ENCODE measurements around the gene AQR.
"Not testable (repeated sequence)": the region's sequence is repeated elsewhere in the genome, so short reads cannot be mapped to it uniquely, and the experiment has no call there.

Gene AQR

DNA sequence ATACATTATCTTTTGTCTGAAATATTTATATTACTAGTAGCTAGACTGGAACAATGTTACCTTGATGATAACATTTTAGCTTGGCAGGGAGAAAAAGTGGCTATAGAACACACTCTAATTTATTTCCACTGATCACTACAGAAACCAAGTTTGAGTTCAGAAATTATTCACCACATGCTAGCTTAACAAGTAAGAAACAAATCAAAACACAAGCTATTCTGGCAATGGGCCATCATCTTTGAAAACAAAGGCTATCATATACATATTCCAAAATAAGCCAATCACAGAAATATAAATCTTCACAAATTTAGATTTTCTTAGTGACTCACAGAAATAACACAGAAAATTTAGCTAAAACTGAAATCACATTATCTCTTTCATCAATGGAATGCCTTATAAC lies 17.1 kb downstream of the AQR start:
- DNase-seq = no peak

GRCh38 chr15:34951993-34952392 lies 17.5 kb downstream of the AQR start:
- no peak for DNase-seq

DNA sequence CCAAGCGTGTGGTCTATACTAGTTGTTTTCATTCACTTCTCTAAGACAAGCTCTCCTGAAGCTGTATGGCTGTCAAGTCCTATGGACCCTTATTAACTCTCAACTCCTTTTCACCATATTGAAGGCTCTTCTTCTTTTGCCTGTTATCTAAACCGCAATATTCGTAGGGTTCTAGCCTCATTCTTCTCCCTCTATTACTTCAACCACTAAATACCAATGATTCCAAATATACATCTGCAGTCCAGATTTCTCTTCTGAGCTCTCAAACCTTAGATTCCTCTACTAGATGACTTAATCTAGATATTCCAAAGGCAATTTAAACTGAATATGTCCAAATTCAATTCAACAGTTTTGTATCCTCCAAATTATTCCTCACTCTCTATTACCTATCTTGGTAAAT lies 24.6 kb downstream of the AQR start:
- DNase-seq = no peak

GRCh38 chr15:34943711-34944110 lies 25.8 kb downstream of the AQR start:
- DNase-seq = no peak

DNA sequence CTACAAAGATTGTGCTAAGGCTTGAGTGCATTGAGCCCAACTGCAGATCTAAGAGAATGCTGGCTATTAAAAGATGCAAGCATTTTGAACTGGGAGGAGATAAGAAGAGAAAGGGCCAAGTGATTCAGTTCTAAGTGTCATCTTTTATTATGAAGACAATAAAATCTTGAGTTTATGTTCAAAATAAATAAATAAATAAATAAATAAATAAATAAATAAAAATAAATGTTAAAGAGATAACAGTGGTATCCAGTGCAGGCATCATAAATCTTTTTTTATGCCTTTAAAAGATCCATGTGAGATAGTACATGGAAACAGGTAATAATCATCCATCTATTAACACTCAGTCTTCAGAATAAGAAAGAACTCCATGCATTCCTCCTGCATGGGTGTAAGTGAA lies 26.3 kb downstream of the AQR start:
- not testable (repeated sequence) for DNase-seq

DNA sequence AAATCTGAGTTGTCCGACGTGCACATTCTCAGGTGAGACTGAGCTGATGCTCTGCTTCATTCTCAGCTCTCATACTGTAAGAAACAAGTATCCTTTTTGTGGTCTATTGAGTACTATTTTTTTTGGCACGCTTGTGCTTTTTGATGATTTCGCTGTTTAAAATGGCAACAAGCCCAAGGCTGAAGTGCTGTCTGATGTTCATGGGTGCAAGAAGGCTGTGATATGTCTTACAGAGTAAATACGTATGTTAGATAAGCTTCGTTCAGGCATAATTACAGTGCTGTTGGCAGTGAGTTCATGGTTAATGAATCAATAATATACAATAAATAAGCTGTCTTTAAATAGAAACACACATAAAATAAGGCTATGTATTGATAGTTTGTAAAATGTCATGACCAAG lies 27.2 kb downstream of the AQR start:
- DNase-seq = no peak

DNA sequence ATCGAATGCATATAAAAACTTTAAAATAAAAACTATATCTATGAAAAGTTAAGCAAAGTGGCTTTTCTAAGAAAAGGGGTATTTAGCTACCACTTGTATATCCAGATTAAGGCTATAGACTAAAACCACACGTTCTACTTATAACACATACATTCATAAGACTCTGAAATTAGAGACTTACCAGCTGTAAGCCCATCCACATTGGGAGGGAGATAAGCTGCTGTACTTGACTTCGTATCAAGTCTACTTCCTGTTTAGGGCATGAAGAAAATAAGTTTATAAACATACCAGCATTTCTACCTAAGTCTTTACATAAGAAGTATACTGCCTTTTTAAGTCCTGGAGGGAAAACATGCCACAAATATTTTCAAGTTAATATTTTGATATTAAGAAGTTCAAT lies 27.7 kb downstream of the AQR start:
- no peak for DNase-seq

GRCh38 chr15:34941185-34941698 lies 28.3 kb downstream of the AQR start:
- DNase-seq = no peak

- no peak for DNase-seq
Measured at GRCh38 chr15:34933432-34933975, 36.0 kb downstream of the AQR start.

DNA sequence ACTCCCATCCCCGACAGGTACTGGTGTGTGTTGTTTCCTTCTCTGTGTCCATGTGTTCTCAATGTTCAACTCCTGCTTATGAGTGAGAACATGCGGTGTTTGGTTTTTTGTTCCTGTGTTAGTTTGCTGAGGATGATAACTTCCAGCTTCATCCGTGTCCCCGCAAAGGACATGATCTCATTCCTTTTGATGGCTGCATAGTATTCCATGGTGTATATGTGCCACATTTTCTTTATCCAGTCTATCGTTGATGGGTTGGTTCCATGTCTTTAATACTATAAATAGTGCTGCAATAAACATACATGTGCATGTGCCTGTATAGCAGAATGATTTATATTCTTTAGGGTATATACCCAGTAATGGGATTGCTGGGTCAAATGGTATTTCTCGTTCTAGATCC lies 41.2 kb downstream of the AQR start:
- not testable (repeated sequence) for DNase-seq

DNA sequence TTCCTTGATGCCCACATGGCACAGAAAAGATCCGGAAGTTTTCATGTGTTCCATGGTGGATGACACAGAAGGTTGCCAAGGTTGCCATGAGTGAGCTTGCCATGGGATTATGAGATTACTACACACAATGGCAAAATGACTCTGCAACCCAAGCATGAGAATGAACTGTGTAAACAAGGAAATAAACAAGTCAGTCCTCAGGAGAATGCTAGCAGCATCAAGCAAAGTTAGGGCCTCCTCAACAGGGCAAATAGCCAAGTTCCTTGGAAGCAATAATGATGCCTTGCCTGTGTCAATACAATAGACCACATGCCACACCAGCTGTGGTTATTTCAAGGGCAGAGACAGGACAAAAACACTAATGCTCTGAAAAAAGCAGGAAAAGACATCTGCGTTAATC lies 41.8 kb downstream of the AQR start:
- DNase-seq = no peak

DNA sequence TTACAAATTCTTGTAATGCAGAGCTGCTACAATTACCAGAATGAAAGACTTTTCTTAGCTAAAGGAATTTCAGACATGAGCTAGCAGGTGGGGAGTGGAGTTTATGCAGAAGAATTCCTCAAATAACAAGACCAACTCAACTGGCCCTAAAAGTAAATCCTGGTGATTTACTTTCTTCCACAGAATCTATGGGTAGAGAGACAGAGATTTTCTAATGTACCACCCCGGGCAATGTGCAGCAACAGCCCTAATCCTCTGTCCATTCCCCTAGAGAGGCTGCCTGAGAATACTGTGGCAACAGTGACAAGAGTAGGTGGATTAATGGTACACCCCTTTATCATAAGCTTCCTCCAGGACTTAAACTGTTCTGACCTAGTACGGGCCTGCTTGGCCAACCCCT lies 55.2 kb downstream of the AQR start:
- no peak for DNase-seq

DNA sequence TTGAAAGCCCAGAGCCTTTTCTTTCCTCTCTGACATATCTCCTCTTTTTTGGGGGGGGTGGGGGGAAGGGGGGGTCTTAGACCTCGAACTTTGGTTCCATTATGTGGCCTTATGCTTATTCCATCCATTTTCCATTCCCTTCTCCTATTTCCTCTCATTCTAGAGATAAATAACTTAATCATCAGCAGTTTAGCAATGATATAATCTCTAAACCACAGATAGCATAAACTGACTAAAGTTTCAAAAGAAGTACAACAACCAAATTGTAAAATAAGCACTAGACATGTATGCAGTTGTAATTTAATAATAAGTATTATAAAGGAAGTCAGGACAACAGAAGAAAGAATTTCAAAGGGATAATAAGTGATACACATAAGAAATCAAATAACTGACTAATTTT lies 64.5 kb downstream of the AQR start:
- no peak for DNase-seq

DNA sequence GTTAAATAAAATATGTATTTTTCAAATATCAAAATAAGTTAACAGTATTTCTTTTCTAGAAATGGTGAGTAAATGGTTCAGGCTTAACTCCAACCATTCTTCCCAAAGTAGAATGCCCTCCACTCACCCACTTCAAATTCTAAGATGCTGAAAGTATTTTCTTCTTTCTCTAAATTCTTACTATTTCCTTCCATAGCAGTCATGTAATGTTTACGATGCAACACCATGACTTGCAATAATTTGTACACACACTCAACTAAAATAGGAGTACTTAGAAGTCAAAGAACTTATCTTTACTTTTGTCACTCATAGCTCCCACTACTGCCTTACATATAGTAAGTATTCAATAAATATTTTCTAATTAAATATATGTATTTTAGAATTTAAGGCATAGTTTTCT lies 65.0 kb downstream of the AQR start:
- no peak for DNase-seq

GRCh38 chr15:34900748-34901147 lies 68.8 kb downstream of the AQR start:
- DNase-seq = no peak

DNA sequence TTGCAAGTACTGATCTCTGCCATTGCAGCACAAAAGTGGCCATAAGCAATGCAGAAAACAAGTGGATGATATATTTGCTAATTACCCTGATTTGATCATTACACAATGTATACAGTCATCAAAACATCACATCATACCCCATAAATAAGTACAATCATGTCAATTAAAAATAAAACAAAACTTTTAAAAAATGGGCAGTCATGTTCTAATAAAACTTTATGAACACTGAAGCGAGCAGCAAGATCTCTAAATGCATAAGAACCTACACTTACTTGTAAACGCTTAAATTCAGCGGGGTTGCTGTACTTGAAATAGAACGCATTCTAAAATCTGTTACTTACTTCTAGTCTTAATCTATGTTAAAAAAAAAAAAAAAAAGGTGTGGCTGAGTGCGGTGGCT lies 73.4 kb downstream of the AQR start:
- DNase-seq = no peak

- DNase-seq = no peak
Measured at GRCh38 chr15:34893967-34894366, 75.6 kb downstream of the AQR start.

GRCh38 chr15:34892963-34893591 lies 76.5 kb downstream of the AQR start:
- no peak for DNase-seq

- no peak for DNase-seq
Measured at GRCh38 chr15:34890424-34890823, 79.1 kb downstream of the AQR start.

DNA sequence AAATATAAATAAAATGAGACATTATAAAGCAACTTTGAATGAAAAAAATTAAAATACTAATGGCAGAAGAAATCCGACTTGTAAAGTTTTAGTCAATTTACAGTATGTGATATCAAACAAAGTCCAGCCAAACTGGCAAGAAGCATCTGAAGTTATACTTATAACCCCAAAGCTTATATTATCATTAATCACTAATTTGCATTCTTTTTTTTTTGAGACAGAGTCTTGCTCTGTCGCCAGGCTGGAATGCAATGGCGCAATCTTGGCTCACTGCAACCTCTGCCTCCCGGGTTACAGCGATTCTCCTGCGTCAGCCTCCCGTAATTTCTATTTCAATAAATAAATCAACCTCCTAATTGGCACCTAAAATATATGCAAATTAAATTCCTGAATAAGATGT lies 80.1 kb downstream of the AQR start:
- no peak for DNase-seq

DNA sequence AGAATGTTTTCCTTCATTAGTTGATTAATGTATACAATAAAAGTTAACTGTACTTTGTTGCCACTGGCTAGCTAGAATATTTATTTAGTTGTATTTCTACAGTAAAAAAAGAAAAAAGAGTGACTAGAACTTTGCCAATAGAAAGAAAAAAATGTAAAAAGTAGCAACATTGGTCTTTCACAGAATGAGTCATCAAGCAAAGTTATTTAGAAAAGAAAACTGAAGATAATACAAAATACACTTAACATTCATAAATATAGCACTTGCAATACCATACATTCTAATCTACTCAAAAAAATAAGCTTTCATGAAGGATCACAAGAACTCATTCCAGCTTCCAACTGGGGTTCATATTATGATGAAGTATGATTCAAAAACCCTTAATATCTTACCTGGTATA lies 83.4 kb downstream of the AQR start:
- DNase-seq = no peak

GRCh38 chr15:34883633-34884032 lies 85.9 kb downstream of the AQR start:
- DNase-seq = no peak

- DNase-seq = no peak
Measured at GRCh38 chr15:34883042-34883441, 86.5 kb downstream of the AQR start.

DNA sequence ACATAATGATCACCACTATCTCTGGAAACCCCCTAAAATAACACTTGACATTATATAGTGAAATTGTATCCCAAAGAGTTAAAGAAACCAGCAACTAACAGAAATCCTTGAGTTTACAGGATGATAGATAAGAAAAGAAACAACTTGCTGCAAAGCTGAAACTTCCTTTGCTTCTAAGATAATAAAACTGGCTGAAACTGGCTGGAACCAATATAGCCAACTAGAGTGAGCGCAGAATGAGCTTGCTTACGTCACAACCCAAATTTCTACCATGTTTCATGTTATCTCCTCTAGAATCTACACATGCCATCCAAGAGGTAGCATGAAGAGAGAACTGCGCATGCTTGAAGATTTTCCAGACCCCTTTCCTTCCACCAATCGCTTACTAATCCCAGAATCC lies 90.4 kb downstream of the AQR start:
- no peak for DNase-seq

DNA sequence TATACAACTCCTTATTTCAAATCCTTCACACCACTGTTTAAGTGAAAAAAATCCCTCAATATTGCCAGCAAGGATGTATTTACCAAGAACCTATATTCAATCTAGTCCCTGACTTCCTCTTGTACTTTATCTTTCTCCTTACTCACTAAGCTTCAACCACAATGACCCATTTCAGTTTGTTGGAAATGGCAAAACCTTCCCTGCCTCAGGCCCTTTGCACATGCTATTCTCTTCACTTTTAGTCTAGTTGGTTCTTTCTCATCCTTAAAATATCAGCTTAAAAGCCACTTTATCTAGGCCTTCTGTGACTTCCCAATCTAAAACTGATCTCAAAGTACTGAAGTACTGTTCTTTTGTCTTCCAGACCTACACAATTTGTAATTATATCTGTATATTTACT lies 92.9 kb downstream of the AQR start:
- no peak for DNase-seq
